Stimulated activated CD4-positive, alpha-beta T cell treated with anti-CD3 and anti-CD28 coated beads, TNF-alpha, amount 100 ng/mL, for 4 hours (primary cell): ENCODE results near the gene PGAM4.
"Not testable (repeated sequence)": the region's sequence is repeated elsewhere in the genome, so short reads cannot be mapped to it uniquely, and the experiment has no call there.

Source experiments
- DNase-seq, 3 experiments: peaks; one replicate each; pipeline ENCODE4 v3.0.0-alpha.2; 2020; ENCODE audit warnings: low read depth in 3 of 3

Gene PGAM4

GRCh38 chrX:77969538-77969937, at the start of gene PGAM4:
PGAM4 (minus strand) TSS chrX:77969638; CDS start chrX:77969638, 0 bp downstream.
- DNase-seq = no peak

GRCh38 chrX:78011846-78012245, 42.4 kb upstream of the PGAM4 start:
- no peak for DNase-seq

GRCh38 chrX:77979870-77980269, 10.4 kb upstream of the PGAM4 start:
- DNase-seq = no peak

- DNase-seq = no peak
Observed at GRCh38 chrX:77977518-77977917, 8.1 kb upstream of the PGAM4 start.

GRCh38 chrX:77977095-77977494, 7.7 kb upstream of the PGAM4 start:
- DNase-seq = no peak

- no peak for DNase-seq
Observed at GRCh38 chrX:77975755-77976154, 6.3 kb upstream of the PGAM4 start.

GRCh38 chrX:77967631-77968030, 1.8 kb downstream of the PGAM4 start:
- DNase-seq = no peak

GRCh38 chrX:77966361-77966760, 3.1 kb downstream of the PGAM4 start:
- DNase-seq = no peak

- DNase-seq = no peak
Observed at GRCh38 chrX:77962068-77962902, 7.2 kb downstream of the PGAM4 start.

GRCh38 chrX:77961063-77961462, 8.4 kb downstream of the PGAM4 start:
- no peak for DNase-seq

GRCh38 chrX:77960567-77960966, 8.9 kb downstream of the PGAM4 start:
- DNase-seq = no peak

GRCh38 chrX:77953708-77954107, 15.7 kb downstream of the PGAM4 start:
- no peak for DNase-seq

GRCh38 chrX:77953302-77953701, 16.1 kb downstream of the PGAM4 start:
- DNase-seq = no peak

- DNase-seq = no peak
Observed at GRCh38 chrX:77952173-77952572, 17.3 kb downstream of the PGAM4 start.

- no peak for DNase-seq
Observed at GRCh38 chrX:77949840-77950239, 19.6 kb downstream of the PGAM4 start.

GRCh38 chrX:77946571-77946970, 22.9 kb downstream of the PGAM4 start:
- no peak for DNase-seq

- DNase-seq = no peak
Observed at GRCh38 chrX:77945910-77946545, 23.4 kb downstream of the PGAM4 start.

- not testable (repeated sequence) for DNase-seq
Observed at GRCh38 chrX:77945031-77945430, 24.4 kb downstream of the PGAM4 start.

GRCh38 chrX:77938083-77938680, 31.3 kb downstream of the PGAM4 start:
- no peak for DNase-seq

- no peak for DNase-seq
Observed at GRCh38 chrX:77937291-77937690, 32.1 kb downstream of the PGAM4 start.

GRCh38 chrX:77936299-77936698, 33.1 kb downstream of the PGAM4 start:
- no peak for DNase-seq

- no peak for DNase-seq
Observed at GRCh38 chrX:77935886-77936285, 33.6 kb downstream of the PGAM4 start.

- no peak for DNase-seq
Observed at GRCh38 chrX:77930581-77930980, 38.9 kb downstream of the PGAM4 start.
